PFSK-1 (cell line): Measurements from ENCODE around the gene CCT6A.

ENCODE experiments used
- FOXP2 ChIP-seq: optimal IDR thresholded peaks from 2 replicates; pipeline ENCODE3; 2011; ENCODE audit warnings: borderline replicate concordance, control low read depth, inconsistent platforms; ENCODE audit not compliant: insufficient read depth; ENCODE audit errors: extremely low read length, extremely low read depth
- POLR2AphosphoS5 ChIP-seq: IDR thresholded peaks from 2 replicates; pipeline ENCODE4 v1.6.1; 2012; ENCODE audit warnings: low read depth, mild to moderate bottlenecking, control low read depth, low read length, moderate library complexity
- SIN3A ChIP-seq: IDR thresholded peaks from 2 replicates; pipeline ENCODE4 v1.6.1; 2012; ENCODE audit warnings: mild to moderate bottlenecking, low read length, moderate library complexity, borderline replicate concordance; ENCODE audit not compliant: insufficient read depth
- TAF1 ChIP-seq: IDR thresholded peaks from 2 replicates; pipeline ENCODE4 v1.6.1; 2012; ENCODE audit warnings: low read length, control low read depth, borderline replicate concordance; ENCODE audit not compliant: insufficient read depth
- TF ChIP-seq, protein P1 (sequence below), 2 experiments: IDR thresholded peaks; 2 replicates each; pipeline versions ENCODE4 v1.6.1 to v1.8.0; 2011 to 2012; ENCODE audit warnings: low read depth in 2 of 2, low read length in 2 of 2, control low read depth in 1 of 2, inconsistent platforms in 1 of 2, mild to moderate bottlenecking in 1 of 2, moderate library complexity in 1 of 2; ENCODE audit not compliant: insufficient read depth in 1 of 2

Gene CCT6A

DNA sequence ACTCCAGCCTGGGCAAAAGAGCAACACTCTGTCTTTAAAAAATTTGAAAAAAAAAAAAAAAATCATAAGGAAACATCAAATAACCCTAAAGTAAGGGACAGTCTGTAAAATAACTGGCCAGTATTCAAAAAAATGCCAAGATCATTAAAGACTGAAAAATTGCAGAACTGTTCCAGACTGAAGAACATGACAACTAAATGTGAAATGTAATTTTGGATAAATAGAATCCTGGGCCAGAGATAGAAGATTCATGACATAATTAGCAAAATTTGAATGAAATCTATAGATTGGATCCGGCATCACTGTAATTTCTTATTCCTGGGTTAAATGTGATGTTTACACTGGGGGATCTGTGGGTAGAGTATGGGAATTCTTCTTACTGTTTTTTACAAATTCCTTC lies 3.3 kb upstream of the CCT6A start:
- no peak for TF ChIP-seq SIN3A
- TF ChIP-seq POLR2AphosphoS5: no peak
- no peak for TF ChIP-seq FOXP2
- TF ChIP-seq TAF1: no peak
- TF ChIP-seq, protein P1, sequence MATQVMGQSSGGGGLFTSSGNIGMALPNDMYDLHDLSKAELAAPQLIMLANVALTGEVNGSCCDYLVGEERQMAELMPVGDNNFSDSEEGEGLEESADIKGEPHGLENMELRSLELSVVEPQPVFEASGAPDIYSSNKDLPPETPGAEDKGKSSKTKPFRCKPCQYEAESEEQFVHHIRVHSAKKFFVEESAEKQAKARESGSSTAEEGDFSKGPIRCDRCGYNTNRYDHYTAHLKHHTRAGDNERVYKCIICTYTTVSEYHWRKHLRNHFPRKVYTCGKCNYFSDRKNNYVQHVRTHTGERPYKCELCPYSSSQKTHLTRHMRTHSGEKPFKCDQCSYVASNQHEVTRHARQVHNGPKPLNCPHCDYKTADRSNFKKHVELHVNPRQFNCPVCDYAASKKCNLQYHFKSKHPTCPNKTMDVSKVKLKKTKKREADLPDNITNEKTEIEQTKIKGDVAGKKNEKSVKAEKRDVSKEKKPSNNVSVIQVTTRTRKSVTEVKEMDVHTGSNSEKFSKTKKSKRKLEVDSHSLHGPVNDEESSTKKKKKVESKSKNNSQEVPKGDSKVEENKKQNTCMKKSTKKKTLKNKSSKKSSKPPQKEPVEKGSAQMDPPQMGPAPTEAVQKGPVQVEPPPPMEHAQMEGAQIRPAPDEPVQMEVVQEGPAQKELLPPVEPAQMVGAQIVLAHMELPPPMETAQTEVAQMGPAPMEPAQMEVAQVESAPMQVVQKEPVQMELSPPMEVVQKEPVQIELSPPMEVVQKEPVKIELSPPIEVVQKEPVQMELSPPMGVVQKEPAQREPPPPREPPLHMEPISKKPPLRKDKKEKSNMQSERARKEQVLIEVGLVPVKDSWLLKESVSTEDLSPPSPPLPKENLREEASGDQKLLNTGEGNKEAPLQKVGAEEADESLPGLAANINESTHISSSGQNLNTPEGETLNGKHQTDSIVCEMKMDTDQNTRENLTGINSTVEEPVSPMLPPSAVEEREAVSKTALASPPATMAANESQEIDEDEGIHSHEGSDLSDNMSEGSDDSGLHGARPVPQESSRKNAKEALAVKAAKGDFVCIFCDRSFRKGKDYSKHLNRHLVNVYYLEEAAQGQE (IDR thresholded peaks at IDR 0.05; ENCODE audit: insufficient read depth in 1 of 2, low read depth in 2 of 2, low read length in 2 of 2): no peak

DNA sequence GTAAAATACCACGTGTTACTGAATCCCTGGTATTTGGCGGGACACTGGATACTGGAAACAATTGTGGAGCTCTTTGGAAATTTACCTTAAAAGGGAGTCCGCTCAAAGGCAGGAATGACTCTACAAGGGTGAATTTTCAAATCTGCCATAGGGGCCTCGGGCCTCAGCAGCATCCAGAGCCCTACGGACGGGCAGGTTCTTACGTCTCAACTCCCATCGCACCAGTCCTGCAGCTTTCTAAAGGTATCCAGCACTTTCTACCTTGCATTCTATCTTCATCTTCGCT lies 569 bp upstream of the CCT6A start:
- TF ChIP-seq POLR2AphosphoS5: no peak
- TF ChIP-seq, protein P1 (IDR thresholded peaks at IDR 0.05; ENCODE audit: insufficient read depth in 1 of 2, low read depth in 2 of 2, low read length in 2 of 2): 0 out of 4 replicates have a peak, but pooled peaks of 1 of the 2 experiments have one; percentile 49

GRCh38 chr7:56053379-56053778 lies 1.8 kb downstream of the CCT6A start:
- no peak for TF ChIP-seq SIN3A
- TF ChIP-seq, protein P1 (IDR thresholded peaks at IDR 0.05; ENCODE audit: insufficient read depth in 1 of 2, low read depth in 2 of 2, low read length in 2 of 2): no peak
- no peak for TF ChIP-seq FOXP2
- no peak for TF ChIP-seq TAF1
- TF ChIP-seq POLR2AphosphoS5: no peak

- TF ChIP-seq SIN3A (no peak), POLR2AphosphoS5 (peak; percentile 49)
Observed at GRCh38 chr7:56053993-56054392, 2.4 kb downstream of the CCT6A start.

DNA sequence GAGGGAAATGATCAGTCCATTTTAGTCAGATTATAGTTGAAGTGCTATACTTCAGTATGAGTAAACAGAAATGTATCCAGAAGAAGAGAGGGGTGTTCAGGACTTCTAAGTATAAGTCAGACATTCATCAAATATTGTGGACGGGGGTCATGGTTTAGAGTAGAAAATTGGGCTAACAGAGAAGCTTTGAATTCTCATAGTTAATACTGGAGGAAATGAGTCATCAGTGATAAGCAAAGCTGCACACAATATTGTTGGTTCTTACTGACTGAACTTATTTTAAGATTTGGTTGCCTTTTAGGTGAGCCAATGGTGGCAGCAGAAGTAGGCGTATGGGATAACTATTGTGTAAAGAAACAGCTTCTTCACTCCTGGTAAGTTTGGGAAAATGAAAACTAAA lies 10.8 kb downstream of the CCT6A start:
- TF ChIP-seq FOXP2 (no peak), POLR2AphosphoS5 (no peak), SIN3A (no peak), TAF1 (no peak)
- TF ChIP-seq, protein P1 (IDR thresholded peaks at IDR 0.05; ENCODE audit: insufficient read depth in 1 of 2, low read depth in 2 of 2, low read length in 2 of 2): no peak

DNA sequence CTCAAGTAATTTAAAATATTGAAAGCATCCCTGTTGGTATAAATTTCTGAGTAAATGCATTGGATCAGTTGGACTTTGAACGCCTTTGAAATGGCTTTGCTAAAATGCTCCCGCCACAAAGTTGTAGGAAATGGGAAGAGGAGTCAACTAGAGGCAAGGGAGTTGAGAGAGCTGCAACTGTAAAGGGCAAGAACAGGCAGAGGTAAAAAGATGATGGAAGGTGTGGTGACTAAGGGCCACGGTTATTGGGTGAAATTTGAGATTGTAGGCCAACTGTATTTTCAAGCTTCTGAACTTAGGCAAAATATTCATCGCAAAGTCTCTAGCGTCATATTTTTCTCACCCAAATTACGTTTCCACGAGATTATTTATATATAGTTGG lies 11.9 kb downstream of the CCT6A start:
- no peak for TF ChIP-seq SIN3A
- TF ChIP-seq FOXP2: no peak
- no peak for TF ChIP-seq POLR2AphosphoS5
- TF ChIP-seq, protein P1 (IDR thresholded peaks at IDR 0.05; ENCODE audit: insufficient read depth in 1 of 2, low read depth in 2 of 2, low read length in 2 of 2): no peak
- TF ChIP-seq TAF1: no peak
